GM21737 (cell line): ENCODE results near the gene MGAT4B.
A peak's percentile ranks its signal among the peaks of the same experiment; 100 is the strongest.

Source experiments
- ATAC-seq: cut with Tn5 transposase; IDR thresholded peaks from one replicate; pipeline ENCODE4 v1.9.1; 2021; ENCODE audit warnings: mild to moderate bottlenecking, moderate library complexity; ENCODE audit not compliant: unreplicated experiment

Gene MGAT4B

GRCh38 chr5:179773686-179774040 lies 33.0 kb downstream of the MGAT4B start:
- ATAC-seq: no peak

- no peak for ATAC-seq
Observed at GRCh38 chr5:179772351-179772750, 34.3 kb downstream of the MGAT4B start.

- no peak for ATAC-seq
Observed at GRCh38 chr5:179771311-179771895, 35.3 kb downstream of the MGAT4B start.

DNA sequence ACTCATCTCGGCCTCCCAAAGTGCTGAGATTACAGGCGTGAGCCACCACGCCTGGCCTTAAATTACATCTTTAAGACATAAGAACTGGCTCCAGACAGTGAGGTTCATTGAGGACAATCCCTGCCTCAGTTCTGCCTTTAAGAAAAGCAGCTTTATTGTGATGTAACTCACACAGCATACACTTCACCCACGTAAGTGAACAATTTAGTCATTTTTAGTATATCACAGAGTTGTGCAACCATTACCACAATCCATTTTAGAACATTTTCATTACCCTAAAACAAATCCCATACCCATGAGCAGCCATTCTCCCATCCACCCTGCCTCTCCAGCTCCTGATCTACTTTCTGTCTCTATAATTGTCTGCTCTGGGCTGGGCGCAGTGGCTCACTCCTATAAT lies 36.9 kb downstream of the MGAT4B start:
- no peak for ATAC-seq

- ATAC-seq: no peak
Observed at GRCh38 chr5:179769271-179769670, 37.4 kb downstream of the MGAT4B start.

DNA sequence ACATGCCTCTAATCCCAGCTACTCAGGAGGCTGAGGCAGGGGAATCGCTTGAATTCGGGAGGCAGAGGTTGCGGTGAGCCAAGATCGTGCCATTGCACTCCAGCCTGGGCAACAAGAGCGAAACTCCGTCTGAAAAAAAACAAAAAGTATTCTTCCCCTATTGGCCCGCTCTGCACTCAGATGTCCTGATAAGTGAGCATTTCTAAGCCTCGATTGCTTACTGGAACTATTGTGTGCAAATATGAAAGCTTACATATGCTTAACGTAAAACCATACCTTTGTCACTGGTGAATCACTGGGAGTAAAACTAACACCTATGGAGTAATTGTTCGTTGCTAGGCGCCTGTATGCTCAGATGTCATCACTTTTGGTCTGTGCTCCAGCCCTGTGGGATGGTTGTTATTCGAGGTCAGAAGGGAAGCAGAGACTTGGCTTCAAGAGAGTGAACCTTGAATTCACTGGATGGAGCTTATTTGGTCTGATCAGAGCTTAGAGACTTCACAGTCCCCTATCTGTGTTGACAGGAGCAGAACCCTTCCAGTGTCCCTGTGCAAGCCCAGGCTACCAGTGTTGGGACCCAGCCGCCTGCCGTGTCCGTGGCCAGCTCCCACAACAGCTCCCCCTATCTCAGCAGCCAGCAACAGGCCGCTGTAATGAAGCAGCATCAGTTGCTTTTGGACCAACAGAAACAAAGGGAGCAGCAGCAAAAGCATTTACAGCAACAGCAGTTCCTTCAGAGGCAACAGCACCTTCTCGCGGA lies 38.2 kb downstream of the MGAT4B start:
- ATAC-seq: no peak

DNA sequence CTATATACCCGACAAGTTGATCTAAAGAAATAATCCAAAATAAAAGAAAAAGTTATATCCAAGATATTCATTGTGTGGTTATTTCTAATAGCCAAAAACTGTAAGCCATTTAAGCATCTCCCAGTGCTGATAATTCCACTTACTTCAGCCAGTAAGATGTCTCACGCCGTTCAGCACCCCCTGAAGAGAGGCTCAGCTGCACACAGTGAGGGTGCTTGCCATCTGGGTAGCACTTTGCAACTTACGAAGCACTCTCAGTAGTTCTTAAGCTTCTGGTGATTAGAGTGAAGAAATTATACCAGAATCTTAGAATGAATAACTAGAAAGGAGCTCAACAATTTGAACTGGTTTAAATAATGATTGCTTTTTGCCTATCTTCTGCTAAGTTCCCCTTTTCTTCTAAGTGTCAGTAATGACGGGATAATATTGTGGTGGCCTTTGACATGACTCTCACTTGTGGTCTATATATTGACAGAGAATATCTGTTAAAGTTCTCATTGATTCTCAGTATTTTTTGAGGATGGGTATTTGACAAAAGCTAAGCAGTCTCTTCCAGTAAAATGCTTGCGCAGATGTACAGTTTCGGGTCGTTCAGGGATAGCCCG lies 39.1 kb downstream of the MGAT4B start:
- no peak for ATAC-seq

DNA sequence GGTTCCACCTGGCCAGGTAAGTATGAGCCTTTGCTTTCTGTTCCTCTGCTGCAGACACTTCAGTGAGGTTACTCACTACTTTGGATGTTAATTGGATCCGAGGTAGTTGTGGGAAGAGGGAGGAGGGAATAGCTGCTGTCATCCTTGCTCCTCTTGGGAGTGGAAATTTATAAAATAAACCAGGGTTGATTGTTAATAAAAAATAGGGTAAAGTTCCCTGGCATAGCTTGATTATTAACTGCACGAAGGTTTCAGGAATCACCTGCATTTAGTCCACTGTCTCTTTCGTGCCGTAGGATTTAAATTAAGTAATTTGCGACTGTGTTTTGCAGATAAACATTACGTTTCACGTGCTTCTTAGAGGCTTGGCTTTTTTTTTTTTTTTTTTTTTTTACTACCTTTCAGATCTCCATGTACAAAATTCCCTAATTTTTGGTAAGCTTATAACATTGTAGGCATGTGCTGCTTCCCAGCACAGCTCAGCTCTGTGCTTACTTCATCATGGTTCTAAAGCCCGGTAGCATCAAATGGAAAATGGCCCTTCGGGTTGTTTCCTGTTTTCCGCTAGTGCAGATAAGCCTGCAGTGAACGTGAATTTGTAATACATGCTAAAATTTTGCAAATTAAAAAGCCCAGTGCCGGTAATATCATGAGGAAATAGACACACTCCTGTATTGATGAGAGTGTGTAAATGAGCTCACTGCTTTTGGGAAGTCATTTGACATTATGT lies 39.8 kb downstream of the MGAT4B start:
- no peak for ATAC-seq

DNA sequence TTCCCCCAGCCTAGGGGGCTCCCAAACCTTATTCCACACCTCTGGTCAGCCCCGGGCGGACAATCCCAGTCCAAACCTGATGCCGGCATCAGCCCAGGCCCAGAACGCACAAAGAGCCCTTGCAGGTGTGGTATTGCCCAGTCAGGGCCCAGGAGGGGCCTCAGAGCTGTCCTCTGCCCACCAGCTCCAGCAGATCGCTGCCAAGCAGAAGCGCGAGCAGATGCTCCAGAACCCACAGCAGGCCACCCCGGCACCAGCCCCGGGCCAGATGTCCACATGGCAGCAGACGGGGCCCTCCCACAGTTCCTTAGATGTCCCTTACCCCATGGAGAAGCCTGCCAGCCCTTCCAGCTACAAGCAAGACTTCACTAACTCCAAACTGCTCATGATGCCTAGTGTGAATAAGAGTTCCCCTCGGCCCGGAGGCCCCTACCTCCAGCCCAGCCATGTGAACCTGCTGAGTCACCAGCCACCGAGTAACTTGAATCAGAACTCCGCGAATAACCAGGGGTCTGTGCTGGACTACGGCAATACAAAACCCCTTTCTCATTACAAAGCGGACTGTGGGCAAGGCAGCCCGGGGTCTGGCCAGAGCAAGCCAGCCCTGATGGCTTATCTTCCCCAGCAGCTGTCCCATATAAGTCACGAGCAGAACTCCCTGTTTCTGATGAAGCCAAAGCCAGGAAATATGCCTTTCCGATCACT lies 40.5 kb downstream of the MGAT4B start:
- no peak for ATAC-seq

DNA sequence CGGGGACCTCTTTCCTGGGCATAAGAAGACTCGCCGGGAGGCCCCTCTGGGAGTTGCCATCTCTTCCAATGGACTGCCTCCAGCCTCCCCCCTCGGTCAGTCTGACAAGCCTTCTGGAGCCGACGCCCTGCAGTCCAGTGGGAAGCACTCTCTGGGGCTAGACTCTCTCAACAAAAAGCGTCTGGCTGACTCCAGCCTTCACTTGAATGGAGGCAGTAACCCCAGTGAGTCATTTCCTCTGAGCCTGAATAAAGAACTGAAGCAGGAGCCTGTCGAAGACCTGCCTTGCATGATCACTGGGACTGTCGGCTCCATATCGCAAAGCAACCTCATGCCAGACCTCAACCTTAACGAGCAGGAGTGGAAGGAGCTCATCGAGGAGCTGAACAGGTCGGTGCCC lies 41.3 kb downstream of the MGAT4B start:
- ATAC-seq: no peak

- ATAC-seq: no peak
Observed at GRCh38 chr5:179764056-179764455, 42.6 kb downstream of the MGAT4B start.

DNA sequence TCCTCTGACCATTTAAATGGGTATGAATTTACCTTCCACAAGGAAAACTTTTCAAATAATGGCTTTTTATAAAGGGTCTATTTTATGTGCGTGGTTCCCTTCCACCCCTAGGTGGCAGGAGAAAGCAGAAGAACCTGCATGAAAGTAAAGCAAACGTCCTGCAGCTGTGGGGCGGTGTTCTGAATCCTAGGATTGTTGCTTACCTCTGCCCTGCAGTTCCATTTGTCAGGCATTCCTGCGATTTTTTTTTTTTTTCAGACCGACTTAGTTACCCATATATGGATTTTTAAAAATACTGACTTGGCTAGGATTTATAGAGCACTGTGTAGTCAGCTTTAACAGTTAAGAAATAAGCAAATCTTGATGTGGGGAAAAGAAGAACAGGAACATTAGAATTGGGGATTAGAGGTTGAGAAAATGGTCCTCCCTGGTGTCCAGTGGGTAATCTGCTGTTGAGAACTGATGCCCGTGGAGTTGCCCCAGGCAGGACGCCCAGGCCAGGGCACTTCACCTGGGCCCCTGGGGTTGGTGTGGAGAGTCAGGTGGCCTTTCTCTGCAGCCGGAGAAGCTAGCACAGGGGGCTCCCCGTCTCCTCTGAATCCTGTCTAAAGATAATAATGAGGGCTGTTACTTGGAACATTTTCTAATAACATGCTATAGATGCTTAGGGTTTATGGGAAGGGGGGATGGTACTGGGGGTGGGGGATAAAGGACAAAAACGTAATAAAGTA lies 43.3 kb downstream of the MGAT4B start:
- ATAC-seq: peak; percentile 63

GRCh38 chr5:179762781-179763176 lies 43.9 kb downstream of the MGAT4B start:
- no peak for ATAC-seq

DNA sequence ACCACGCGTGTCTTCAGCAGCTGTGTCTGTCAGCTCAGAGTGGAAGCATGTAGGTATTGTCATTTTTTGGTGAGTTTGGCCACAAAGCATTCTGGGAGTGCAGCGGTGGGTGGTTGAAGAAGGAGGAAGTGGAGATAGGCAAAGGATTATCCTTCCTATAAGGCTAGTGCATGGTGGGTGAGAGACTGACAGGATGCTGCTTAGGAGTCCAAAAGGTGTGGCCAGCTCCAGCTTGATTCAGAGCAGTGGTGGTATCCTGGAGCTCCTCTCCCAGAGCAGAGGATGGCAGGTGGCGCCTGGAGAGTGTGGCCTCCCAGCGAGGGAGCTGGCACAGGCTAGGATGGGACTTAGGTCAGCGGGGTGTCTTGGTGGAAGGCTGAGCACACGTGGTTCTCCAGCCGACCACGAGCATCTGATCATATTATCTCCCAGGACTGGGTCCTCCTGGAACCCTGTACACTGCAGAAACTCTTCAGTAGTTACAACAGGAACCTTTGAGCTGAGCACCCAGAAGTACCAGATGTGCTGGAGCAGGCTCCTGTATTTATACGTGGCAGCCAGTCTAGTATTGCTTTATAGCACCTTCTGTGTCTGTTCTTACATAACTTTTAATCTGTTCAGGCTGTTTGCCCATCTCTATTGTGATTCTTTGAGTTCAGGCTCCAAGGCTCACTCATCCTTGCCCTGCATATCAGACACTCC lies 44.4 kb downstream of the MGAT4B start:
- ATAC-seq: peak; percentile 52

- ATAC-seq: no peak
Observed at GRCh38 chr5:179759581-179760551, 46.8 kb downstream of the MGAT4B start.

- ATAC-seq: no peak
Observed at GRCh38 chr5:179758955-179759354, 47.7 kb downstream of the MGAT4B start.

DNA sequence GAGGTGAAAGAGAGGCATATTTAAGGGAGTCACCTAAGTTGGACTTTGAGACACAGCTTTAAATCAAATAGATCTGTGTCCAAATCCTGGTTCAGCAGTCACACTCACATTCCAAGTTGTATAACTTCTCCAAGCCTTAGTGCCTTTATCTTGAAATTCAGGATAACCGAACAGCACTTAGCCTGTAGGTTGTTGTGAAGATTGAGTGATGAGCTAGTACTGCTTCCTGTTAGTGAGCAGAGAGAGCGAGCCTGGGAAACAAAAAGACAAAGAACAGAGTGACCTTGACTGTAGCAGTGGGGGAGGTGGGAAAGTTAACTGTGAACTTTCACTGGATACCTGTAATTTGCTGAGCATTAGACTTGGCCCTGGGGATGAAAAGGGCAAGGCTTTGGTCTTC lies 51.6 kb downstream of the MGAT4B start:
- no peak for ATAC-seq

DNA sequence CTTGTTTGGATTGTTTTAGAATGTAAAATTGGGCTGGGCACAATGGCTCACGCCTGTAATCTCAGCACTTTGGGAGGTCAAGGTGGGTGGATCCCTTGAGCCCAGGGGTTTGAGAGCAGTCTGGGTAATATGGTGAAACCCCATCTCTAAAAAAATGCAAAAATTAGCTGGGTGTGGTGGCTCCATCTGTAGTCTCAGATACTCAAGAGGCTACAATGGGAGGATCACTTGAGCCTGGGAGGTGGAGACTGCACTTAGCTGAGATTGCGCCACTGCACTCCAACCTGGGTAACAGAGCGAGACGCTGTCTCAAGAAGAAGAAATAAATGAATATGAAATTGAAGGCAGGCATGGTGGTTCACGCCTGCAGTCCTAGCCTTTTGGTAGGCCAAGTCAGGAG lies 52.7 kb downstream of the MGAT4B start:
- ATAC-seq: no peak
